Right ventricle myocardium superior (tissue), 1 donor: Measurements from ENCODE around the gene NTMT1. TPM values are rescaled to one million over a fixed set of nuclear protein-coding genes. Genes with fewer than 3 reads are reported as not detected.

Experiments
- ATAC-seq: fragments of 200-7000 bp; cut with Tn5 transposase; one replicate; pipeline ENCODE4 v1.9.1; 2020; ENCODE audit warnings: mild to moderate bottlenecking; ENCODE audit not compliant: poor library complexity
- DNase-seq: peaks from one replicate; pipeline ENCODE4 v3.0.0-alpha.2; 2020
- intact Hi-C: fragments of 100-400 bp; cut with DNase I; formaldehyde crosslinking; loops from one replicate; pipeline ENCODE4 v1.11.2; 2022
- total RNA-seq: library from RNA; stranded (reverse); fragmentation: NEBNext Ultra II Directional; extraction: Animal tissue kit (Norgen Biotek cat#: 25700); gene quantifications from one replicate; pipeline ENCODE4 v1.2.1, GENCODE V29; 2021
- donor health status: DM: no; HTN: yes; CAD: no; lungs with severe emphysema.

NTMT1 gene
- total RNA-seq, 1 donor from 2014 or later, result 66.7 TPM

DNA sequence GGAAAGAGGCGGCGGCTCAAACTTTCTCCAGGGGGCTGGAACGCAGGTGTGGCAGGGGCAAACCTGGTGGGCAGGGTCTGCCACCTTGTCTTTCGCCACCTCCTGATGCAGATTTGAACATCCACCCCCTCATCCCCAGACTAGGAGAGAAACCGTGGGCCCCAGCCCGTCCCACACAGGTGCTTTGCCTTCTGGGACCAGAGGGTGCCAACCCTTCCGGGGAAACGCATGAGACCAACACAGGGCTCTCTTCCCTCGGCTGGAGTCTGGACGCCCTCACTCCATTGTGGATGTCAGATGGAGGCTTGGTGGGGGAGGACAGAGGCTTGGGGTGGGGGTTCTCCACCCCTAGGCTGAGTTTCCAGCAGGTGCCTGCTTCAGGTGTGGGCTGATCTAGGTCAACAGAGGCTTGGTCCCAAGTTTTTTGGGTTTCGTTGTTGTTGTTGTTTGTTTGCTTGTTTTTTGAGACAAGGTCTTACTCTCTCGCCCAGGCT is 14.6 kb upstream of the NTMT1 start:
- intact Hi-C loops, result loop anchor here (5.0 kb wide), 1 partner anchor 114 kb away; no protein-coding TSS in a partner anchor
- ATAC-seq (no peak), DNase-seq (no peak)

- ATAC-seq, result no peak
- intact Hi-C loops, result loop anchor here (5.0 kb wide), 1 partner anchor 115 kb away; no protein-coding TSS in a partner anchor
- DNase-seq, result no peak
Measured at GRCh38 chr9:129612123-129612522, 13.8 kb upstream of the NTMT1 start.

- DNase-seq (no peak), ATAC-seq (no peak)
- intact Hi-C loops, result loop anchor here (5.0 kb wide), 1 partner anchor 116 kb away; no protein-coding TSS in a partner anchor
Measured at GRCh38 chr9:129612815-129613519, 13.0 kb upstream of the NTMT1 start.

GRCh38 chr9:129613520-129614175 is 12.3 kb upstream of the NTMT1 start:
- intact Hi-C loops, result loop anchor here (5.0 kb wide), 1 partner anchor 116 kb away; no protein-coding TSS in a partner anchor
- no peak for ATAC-seq
- no peak for DNase-seq

DNA sequence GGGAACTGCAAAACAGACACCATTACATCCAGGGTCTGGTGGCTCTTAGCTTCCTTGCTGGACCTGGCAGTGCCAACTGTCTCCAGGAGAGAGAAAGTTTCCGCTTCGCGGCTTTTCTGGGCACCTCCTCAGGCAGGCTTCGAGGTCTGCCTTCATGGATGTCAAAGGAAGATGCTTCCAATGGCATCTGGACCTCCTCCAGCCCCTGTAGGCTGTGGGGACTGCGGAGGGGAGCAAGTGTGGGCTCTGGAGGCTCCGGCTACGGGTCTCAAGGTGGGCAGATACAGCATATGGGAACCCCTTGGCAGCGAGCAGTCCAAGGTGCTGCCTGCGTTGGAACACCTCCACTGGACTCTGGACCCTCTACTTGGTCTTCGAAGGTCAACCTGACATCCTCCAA is 11.0 kb upstream of the NTMT1 start:
- ATAC-seq, result no peak
- intact Hi-C loops, result loop anchor here (5.0 kb wide), 1 partner anchor 118 kb away; no protein-coding TSS in a partner anchor
- no peak for DNase-seq

GRCh38 chr9:129615407-129616285 is 10.3 kb upstream of the NTMT1 start:
- intact Hi-C loops, result no loop called here
- no peak for ATAC-seq

GRCh38 chr9:129617167-129617566 is 8.8 kb upstream of the NTMT1 start:
- DNase-seq (no peak), ATAC-seq (no peak)
- intact Hi-C loops, result no loop called here

More at GRCh38 chr9:129615407-129616285, 10.3 kb upstream of the NTMT1 start:
- DNase-seq, result no peak

- ATAC-seq (peak; percentile 24), DNase-seq (no peak)
- intact Hi-C loops, result no loop called here
Measured at GRCh38 chr9:129619787-129620668, 5.9 kb upstream of the NTMT1 start.

GRCh38 chr9:129620669-129621295 is 5.2 kb upstream of the NTMT1 start, which contains the start of gene C9orf50:
TSS of gene C9orf50 (minus strand) at chr9:129621101. CDS start at chr9:129620574, 527 bp downstream.
- ATAC-seq, result no peak
- intact Hi-C loops, result no loop called here
- no peak for DNase-seq

GRCh38 chr9:129623331-129623730 is 2.6 kb upstream of the NTMT1 start:
- intact Hi-C loops, result no loop called here
- no peak for ATAC-seq
- DNase-seq, result no peak

- intact Hi-C loops, result no loop called here
- DNase-seq, result peak; percentile 75
- no peak for ATAC-seq
Measured at GRCh38 chr9:129624168-129624759, 1.7 kb upstream of the NTMT1 start.

DNA sequence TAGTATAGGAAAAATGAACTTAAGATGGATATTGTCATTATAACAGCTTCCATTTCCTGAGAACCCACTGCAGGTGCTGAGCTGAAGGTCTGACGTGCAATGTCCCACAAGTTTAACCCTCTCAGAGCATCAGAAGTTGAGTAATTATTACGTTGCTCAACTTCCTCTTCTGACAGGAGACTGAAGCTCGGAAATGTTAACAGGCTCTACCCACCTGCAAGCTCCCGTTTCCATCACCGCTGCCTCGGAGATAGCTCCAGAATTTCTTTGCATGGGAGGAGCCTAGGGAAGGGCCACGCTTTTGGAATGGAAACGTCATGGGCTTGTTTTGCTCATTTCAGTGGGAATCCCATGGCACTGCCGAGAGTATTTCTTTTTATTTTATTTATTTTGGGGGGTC is 1.0 kb upstream of the NTMT1 start:
- ATAC-seq, result no peak
- DNase-seq, result no peak

DNA sequence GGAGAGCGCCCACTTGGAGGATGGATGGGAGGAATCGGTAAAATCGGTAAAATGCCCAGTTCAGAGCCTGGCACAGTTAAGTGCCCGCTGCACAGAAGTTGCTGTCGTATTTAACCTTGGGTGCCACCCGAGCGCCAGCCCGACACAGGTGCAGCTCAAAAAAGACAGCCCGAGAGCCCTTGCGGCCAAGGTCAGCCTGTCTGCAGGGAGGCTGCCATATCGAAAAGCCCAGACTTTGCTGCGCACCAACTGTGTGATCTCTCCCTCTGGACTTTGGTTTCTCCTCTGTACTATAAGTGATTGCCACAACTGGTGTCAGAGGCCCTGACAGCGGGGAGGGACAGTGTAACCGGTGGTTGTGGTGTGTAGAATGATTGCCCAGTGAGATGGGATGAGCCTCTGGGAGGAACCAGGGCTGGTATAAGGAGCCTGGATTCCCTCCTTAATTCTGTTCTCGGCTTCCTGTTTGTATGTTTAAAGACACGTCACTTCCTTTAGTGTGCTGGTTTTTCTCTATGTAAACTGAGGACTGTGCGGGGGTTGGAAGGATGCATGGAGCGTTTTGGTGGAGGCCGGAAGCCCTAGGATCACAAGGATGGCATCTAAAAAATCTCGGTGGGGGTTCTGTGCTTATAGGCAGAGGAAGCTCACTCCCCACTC is 792 bp downstream of the NTMT1 start:
- DNase-seq, result no peak
- peak; percentile 30 for ATAC-seq
- intact Hi-C loops, result no loop called here

More for the DNA sequence above, 1.0 kb upstream of the NTMT1 start:
- intact Hi-C loops, result no loop called here

- no peak for ATAC-seq
Measured at GRCh38 chr9:129627556-129628440, 1.8 kb downstream of the NTMT1 start.

DNA sequence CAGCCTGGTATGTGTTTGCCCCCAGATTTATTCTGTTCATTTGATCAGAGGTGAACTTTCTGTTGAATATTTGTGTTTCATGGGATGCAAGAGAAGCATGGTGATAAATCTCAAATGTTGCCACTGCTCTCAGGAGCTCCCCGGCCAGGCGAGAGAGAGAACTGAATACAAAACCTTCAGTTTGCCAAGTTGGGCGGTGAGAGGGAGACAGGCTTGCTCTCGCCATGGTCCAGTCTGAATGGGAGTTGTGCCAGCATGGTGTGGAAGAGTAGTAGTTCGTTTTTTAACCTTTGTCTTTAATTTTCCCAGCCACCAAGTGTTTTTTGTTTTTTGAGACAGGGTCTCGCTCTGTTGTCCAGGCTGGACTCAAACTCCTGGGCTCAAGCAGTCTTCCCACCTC is 2.7 kb downstream of the NTMT1 start:
- ATAC-seq, result no peak
- intact Hi-C loops, result no loop called here
- DNase-seq, result no peak

More at GRCh38 chr9:129627556-129628440, 1.8 kb downstream of the NTMT1 start:
- no peak for DNase-seq
- intact Hi-C loops, result no loop called here
